SK-N-SH (cell line): ENCODE results near the gene WDTC1. TPM values are rescaled to one million over a fixed set of nuclear protein-coding genes. Genes with fewer than 3 reads are reported as not detected.

Experiments
- CTCF ChIA-PET: fragments of 300-600, 350-600 bp; formaldehyde crosslinking; extraction: SDS; loops from one replicate; lab custom pipeline; 2021; lab: Yijun Ruan, JAX
- POLR2A ChIA-PET: fragments of 350-600 bp; sonication (Branson Sonifier 250); formaldehyde crosslinking; extraction: SDS; loops from one replicate; lab custom pipeline; 2020; ENCODE audit warnings: antibody characterized with exemption, inconsistent platforms; lab: Yijun Ruan, JAX
- DNase-seq: peaks from one replicate; pipeline ENCODE4 v3.0.0; 2012
- H2AFZ ChIP-seq: fragments of 200-600 bp; sonication (generic); 2 replicates; pipeline ENCODE4 v1.8.1; 2016; ENCODE audit warnings: antibody characterized with exemption, mild to moderate bottlenecking, low read depth
- H3F3A ChIP-seq: fragments of 200-600 bp; sonication (generic); replicated peaks from 2 replicates; pipeline ENCODE3; 2016; ENCODE audit warnings: antibody characterized with exemption, mild to moderate bottlenecking; ENCODE audit not compliant: insufficient read depth
- H3K27ac ChIP-seq, 2 experiments: fragments of 200-500 bp in 1 of 2; fragments of 200-600 bp in 1 of 2; sonication (Bioruptor generic) in 1 of 2; sonication (generic), shearing (Covaris generic) in 1 of 2; 2 replicates each; pipeline versions ENCODE4 v1.5.1 to v1.6.1; 2014 to 2016; ENCODE audit warnings: low read depth in 2 of 2, inconsistent platforms in 1 of 2, low read length in 1 of 2, mild to moderate bottlenecking in 1 of 2, mixed read lengths in 1 of 2
- H3K27me3 ChIP-seq: fragments of 200-600 bp; sonication (generic), shearing (Covaris generic); 2 replicates; pipeline ENCODE4 v1.6.1; 2016; ENCODE audit warnings: mixed run types; ENCODE audit not compliant: insufficient read depth
- H3K36me3 ChIP-seq, 2 experiments: fragments of 200-500 bp in 1 of 2; fragments of 200-600 bp in 1 of 2; sonication (Bioruptor generic) in 1 of 2; sonication (generic) in 1 of 2; replicated peaks in 1 of 2; 2 replicates each; pipeline versions ENCODE3 to v1.5.1; 2014 to 2016; ENCODE audit warnings: low read length in 1 of 2, mild to moderate bottlenecking in 1 of 2; ENCODE audit not compliant: insufficient read depth in 2 of 2, control insufficient read depth in 1 of 2
- H3K4me1 ChIP-seq, 2 experiments: fragments of 200-500 bp in 1 of 2; fragments of 200-600 bp in 1 of 2; sonication (Bioruptor generic) in 1 of 2; sonication (generic), shearing (Covaris generic) in 1 of 2; 2 replicates each; pipeline versions ENCODE4 v1.5.1 to v1.6.1; 2014 to 2016; ENCODE audit warnings: low read depth in 1 of 2, low read length in 1 of 2, mixed run types in 1 of 2; ENCODE audit not compliant: insufficient read depth in 2 of 2, control insufficient read depth in 1 of 2
- H3K4me2 ChIP-seq: fragments of 200-600 bp; sonication (generic), shearing (Covaris generic); 2 replicates; pipeline ENCODE4 v1.6.1; 2017; ENCODE audit warnings: mixed run types
- H3K4me3 ChIP-seq, 2 experiments: fragments of 200-500 bp in 1 of 2; fragments of 200-600 bp in 1 of 2; sonication (Bioruptor generic) in 1 of 2; sonication (generic), shearing (Covaris generic) in 1 of 2; 2 replicates each; pipeline versions ENCODE4 v1.5.1 to v1.8.1; 2014 to 2016; ENCODE audit warnings: low read depth in 2 of 2, inconsistent platforms in 1 of 2, low read length in 1 of 2, mild to moderate bottlenecking in 1 of 2, mixed read lengths in 1 of 2, moderate library complexity in 1 of 2
- H3K79me2 ChIP-seq: fragments of 200-600 bp; sonication (generic); 2 replicates; pipeline ENCODE4 v1.8.1; 2017; ENCODE audit warnings: mild to moderate bottlenecking; ENCODE audit not compliant: insufficient read depth
- H3K9ac ChIP-seq: fragments of 200-600 bp; sonication (generic); 2 replicates; pipeline ENCODE4 v1.6.1; 2017; ENCODE audit warnings: mixed run types
- H3K9me2 ChIP-seq: fragments of 200-600 bp; sonication (generic); 2 replicates; pipeline ENCODE4 v1.6.1; 2017; ENCODE audit warnings: mixed run types
- H3K9me3 ChIP-seq: fragments of 200-600 bp; sonication (generic); 2 replicates; pipeline ENCODE4 v1.6.1; 2017; ENCODE audit warnings: mixed run types, mild to moderate bottlenecking, moderate library complexity
- H4K20me1 ChIP-seq: fragments of 200-600 bp; sonication (generic); 2 replicates; pipeline ENCODE4 v1.6.1; 2017; ENCODE audit warnings: mild to moderate bottlenecking, mixed run types; ENCODE audit not compliant: insufficient read depth
- ELF1 ChIP-seq: IDR thresholded peaks from 2 replicates; pipeline ENCODE4 v1.4.0; 2012
- EP300 ChIP-seq, 2 experiments: IDR thresholded peaks; 2 replicates each; pipeline versions ENCODE4 v1.4.0 to v1.6.1; 2012; ENCODE audit warnings: borderline replicate concordance in 1 of 2, low read depth in 1 of 2, low read length in 1 of 2
- EZH2phosphoT487 ChIP-seq: fragments of 200-600 bp; sonication (generic); IDR thresholded peaks from 2 replicates; pipeline ENCODE4 v1.6.1; 2017; ENCODE audit warnings: low read depth, mixed run types, mild to moderate bottlenecking, antibody characterized with exemption, moderate library complexity, borderline replicate concordance
- FOXM1 ChIP-seq: IDR thresholded peaks from 2 replicates; pipeline ENCODE4 v1.4.0; 2012; ENCODE audit warnings: low read depth, mild to moderate bottlenecking
- GABPA ChIP-seq: IDR thresholded peaks from 2 replicates; pipeline ENCODE4 v1.4.0; 2012; ENCODE audit warnings: low read depth, mild to moderate bottlenecking
- MEF2A ChIP-seq: IDR thresholded peaks from 2 replicates; pipeline ENCODE4 v1.4.0; 2012; ENCODE audit warnings: low read depth, borderline replicate concordance
- RCOR1 ChIP-seq: fragments of 150-350 bp; IDR thresholded peaks from 2 replicates; pipeline ENCODE4 v1.6.1; 2017; ENCODE audit warnings: antibody characterized with exemption, low read length
- RFX5 ChIP-seq: IDR thresholded peaks from 2 replicates; pipeline ENCODE4 v1.6.1; 2012; ENCODE audit warnings: mild to moderate bottlenecking, improper control_type of control experiment, low read length
- RXRA ChIP-seq: IDR thresholded peaks from 2 replicates; pipeline ENCODE4 v1.4.0; 2012; ENCODE audit warnings: low read depth, mild to moderate bottlenecking, borderline replicate concordance
- SIN3A ChIP-seq: IDR thresholded peaks from 2 replicates; pipeline ENCODE4 v1.6.1; 2012; ENCODE audit warnings: low read depth, mild to moderate bottlenecking, low read length, moderate library complexity, borderline replicate concordance
- SMC3 ChIP-seq: IDR thresholded peaks from 2 replicates; pipeline ENCODE4 v1.6.1; 2012; ENCODE audit warnings: low read depth, low read length, improper control_type of control experiment
- TAF1 ChIP-seq: IDR thresholded peaks from 2 replicates; pipeline ENCODE4 v1.6.1; 2012; ENCODE audit warnings: low read depth, mild to moderate bottlenecking, low read length, moderate library complexity, borderline replicate concordance
- TCF12 ChIP-seq: IDR thresholded peaks from 2 replicates; pipeline ENCODE4 v1.4.0; 2012
- YY1 ChIP-seq: IDR thresholded peaks from 2 replicates; pipeline ENCODE4 v1.4.0; 2012; ENCODE audit warnings: low read depth, mild to moderate bottlenecking
- WGBS: methylation state at CpG from one replicate; pipeline ENCODE4 v1.1.6; 2017; ENCODE audit warnings: low lambda C conversion rate; 5-methylcytosine and 5-hydroxymethylcytosine counted together
- polyA plus RNA-seq, 3 experiments: library from polyadenylated mRNA; depleted of rRNA; stranded (reverse); fragments of >200 nt; gene quantifications; 2 replicates each; pipeline ENCODE4 v1.2.3, GENCODE V29; 2012
- TF ChIP-seq, protein P1 (sequence below): IDR thresholded peaks from 2 replicates; pipeline ENCODE4 v1.4.0; 2012; ENCODE audit warnings: low read depth, borderline replicate concordance
- TF ChIP-seq, protein P2 (sequence below): IDR thresholded peaks from 2 replicates; pipeline ENCODE4; 2012
- TF ChIP-seq, protein P3 (sequence below): IDR thresholded peaks from 2 replicates; pipeline ENCODE4 v1.4.0; 2012; ENCODE audit warnings: low read depth, borderline replicate concordance
- TF ChIP-seq, protein P4 (sequence below): fragments of 150-350 bp; IDR thresholded peaks from 2 replicates; pipeline ENCODE4 v1.6.1; 2017; ENCODE audit warnings: antibody characterized with exemption, low read length, low read depth, borderline replicate concordance
- TF ChIP-seq, protein P5 (sequence below): IDR thresholded peaks from 2 replicates; pipeline ENCODE4 v1.4.0; 2012; ENCODE audit warnings: low read depth
- TF ChIP-seq, protein P6 (sequence below): IDR thresholded peaks from 2 replicates; pipeline ENCODE4 v1.6.1; 2012; ENCODE audit warnings: mild to moderate bottlenecking, low read depth, low read length, moderate library complexity

The WDTC1 gene
- polyA plus RNA-seq, 1 of the 3 experiments (the other 2 are of a cell fraction): 12.0 TPM

DNA sequence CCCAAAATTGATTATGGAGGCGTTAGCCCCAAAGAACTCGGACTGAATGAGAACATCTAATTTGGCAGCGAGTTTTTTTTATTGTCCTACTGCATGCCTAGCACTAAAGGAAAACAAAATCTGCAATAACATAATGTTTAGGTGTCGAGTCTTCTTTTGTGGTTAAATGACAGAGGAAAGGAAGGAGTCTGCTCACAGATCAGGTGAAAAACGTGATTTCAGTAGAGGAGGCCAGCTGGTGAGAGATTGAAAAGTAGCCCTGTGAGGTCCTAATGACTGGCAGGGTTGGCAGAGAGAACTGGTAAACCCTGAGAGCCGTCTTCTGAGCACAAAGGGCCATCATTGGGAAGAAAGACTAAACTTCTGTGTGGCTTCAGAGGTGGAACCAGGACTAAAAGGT, 24.2 kb downstream of the WDTC1 start:
- ChIA-PET CTCF (interaction anchor here (1.0 to 2.1 kb wide), 3 partner anchors 25 to 156 kb away, joined by 3 to 4 read pairs (median 3); no protein-coding TSS in a partner anchor), POLR2A (no interaction called here)
- no peaks in the 10 kb centered on the region for H3K79me2 ChIP-seq
- no peak for DNase-seq
- H3K4me1 ChIP-seq: no peaks in the 10 kb centered on the region
- TF ChIP-seq GABPA: no peak
- no peak for TF ChIP-seq ELF1
- no peak for TF ChIP-seq RCOR1
- TF ChIP-seq EP300 (IDR thresholded peaks at IDR 0.05; ENCODE audit: borderline replicate concordance in 1 of 2, low read depth in 1 of 2, low read length in 1 of 2): no peak
- no peak for TF ChIP-seq RFX5
- TF ChIP-seq, protein P1, sequence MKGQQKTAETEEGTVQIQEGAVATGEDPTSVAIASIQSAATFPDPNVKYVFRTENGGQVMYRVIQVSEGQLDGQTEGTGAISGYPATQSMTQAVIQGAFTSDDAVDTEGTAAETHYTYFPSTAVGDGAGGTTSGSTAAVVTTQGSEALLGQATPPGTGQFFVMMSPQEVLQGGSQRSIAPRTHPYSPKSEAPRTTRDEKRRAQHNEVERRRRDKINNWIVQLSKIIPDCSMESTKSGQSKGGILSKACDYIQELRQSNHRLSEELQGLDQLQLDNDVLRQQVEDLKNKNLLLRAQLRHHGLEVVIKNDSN: no peak
- TF ChIP-seq, protein P2, sequence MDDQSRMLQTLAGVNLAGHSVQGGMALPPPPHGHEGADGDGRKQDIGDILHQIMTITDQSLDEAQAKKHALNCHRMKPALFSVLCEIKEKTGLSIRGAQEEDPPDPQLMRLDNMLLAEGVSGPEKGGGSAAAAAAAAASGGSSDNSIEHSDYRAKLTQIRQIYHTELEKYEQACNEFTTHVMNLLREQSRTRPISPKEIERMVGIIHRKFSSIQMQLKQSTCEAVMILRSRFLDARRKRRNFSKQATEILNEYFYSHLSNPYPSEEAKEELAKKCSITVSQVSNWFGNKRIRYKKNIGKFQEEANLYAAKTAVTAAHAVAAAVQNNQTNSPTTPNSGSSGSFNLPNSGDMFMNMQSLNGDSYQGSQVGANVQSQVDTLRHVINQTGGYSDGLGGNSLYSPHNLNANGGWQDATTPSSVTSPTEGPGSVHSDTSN: no peak
- no peak for TF ChIP-seq RXRA
- no peak for TF ChIP-seq TCF12
- TF ChIP-seq, protein P3, sequence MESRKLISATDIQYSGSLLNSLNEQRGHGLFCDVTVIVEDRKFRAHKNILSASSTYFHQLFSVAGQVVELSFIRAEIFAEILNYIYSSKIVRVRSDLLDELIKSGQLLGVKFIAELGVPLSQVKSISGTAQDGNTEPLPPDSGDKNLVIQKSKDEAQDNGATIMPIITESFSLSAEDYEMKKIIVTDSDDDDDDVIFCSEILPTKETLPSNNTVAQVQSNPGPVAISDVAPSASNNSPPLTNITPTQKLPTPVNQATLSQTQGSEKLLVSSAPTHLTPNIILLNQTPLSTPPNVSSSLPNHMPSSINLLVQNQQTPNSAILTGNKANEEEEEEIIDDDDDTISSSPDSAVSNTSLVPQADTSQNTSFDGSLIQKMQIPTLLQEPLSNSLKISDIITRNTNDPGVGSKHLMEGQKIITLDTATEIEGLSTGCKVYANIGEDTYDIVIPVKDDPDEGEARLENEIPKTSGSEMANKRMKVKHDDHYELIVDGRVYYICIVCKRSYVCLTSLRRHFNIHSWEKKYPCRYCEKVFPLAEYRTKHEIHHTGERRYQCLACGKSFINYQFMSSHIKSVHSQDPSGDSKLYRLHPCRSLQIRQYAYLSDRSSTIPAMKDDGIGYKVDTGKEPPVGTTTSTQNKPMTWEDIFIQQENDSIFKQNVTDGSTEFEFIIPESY: no peak
- TF ChIP-seq, protein P4, sequence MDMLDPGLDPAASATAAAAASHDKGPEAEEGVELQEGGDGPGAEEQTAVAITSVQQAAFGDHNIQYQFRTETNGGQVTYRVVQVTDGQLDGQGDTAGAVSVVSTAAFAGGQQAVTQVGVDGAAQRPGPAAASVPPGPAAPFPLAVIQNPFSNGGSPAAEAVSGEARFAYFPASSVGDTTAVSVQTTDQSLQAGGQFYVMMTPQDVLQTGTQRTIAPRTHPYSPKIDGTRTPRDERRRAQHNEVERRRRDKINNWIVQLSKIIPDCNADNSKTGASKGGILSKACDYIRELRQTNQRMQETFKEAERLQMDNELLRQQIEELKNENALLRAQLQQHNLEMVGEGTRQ: no peak
- no peak for TF ChIP-seq FOXM1
- TF ChIP-seq TAF1: no peak
- TF ChIP-seq SMC3: no peak
- no peak for TF ChIP-seq EZH2phosphoT487
- TF ChIP-seq, protein P5, sequence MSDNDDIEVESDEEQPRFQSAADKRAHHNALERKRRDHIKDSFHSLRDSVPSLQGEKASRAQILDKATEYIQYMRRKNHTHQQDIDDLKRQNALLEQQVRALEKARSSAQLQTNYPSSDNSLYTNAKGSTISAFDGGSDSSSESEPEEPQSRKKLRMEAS: no peak
- TF ChIP-seq SIN3A: no peak
- TF ChIP-seq MEF2A: no peak
- TF ChIP-seq, protein P6, sequence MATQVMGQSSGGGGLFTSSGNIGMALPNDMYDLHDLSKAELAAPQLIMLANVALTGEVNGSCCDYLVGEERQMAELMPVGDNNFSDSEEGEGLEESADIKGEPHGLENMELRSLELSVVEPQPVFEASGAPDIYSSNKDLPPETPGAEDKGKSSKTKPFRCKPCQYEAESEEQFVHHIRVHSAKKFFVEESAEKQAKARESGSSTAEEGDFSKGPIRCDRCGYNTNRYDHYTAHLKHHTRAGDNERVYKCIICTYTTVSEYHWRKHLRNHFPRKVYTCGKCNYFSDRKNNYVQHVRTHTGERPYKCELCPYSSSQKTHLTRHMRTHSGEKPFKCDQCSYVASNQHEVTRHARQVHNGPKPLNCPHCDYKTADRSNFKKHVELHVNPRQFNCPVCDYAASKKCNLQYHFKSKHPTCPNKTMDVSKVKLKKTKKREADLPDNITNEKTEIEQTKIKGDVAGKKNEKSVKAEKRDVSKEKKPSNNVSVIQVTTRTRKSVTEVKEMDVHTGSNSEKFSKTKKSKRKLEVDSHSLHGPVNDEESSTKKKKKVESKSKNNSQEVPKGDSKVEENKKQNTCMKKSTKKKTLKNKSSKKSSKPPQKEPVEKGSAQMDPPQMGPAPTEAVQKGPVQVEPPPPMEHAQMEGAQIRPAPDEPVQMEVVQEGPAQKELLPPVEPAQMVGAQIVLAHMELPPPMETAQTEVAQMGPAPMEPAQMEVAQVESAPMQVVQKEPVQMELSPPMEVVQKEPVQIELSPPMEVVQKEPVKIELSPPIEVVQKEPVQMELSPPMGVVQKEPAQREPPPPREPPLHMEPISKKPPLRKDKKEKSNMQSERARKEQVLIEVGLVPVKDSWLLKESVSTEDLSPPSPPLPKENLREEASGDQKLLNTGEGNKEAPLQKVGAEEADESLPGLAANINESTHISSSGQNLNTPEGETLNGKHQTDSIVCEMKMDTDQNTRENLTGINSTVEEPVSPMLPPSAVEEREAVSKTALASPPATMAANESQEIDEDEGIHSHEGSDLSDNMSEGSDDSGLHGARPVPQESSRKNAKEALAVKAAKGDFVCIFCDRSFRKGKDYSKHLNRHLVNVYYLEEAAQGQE: no peak
- no peak for TF ChIP-seq YY1
- no peaks in the 10 kb centered on the region for H3F3A ChIP-seq
- no peak overlapping the region for H3K9ac ChIP-seq
- no peak overlapping the region for H2AFZ ChIP-seq
- H3K27ac ChIP-seq: no peak overlapping the region
- no peaks in the 10 kb centered on the region for H3K27me3 ChIP-seq
- peaks cover 0 to 1% of the 10 kb centered on the region in 2 experiments for H3K36me3 ChIP-seq
- H3K9me3 ChIP-seq: no peaks in the 10 kb centered on the region
- no peaks in the 10 kb centered on the region for H4K20me1 ChIP-seq
- no peak overlapping the region for H3K4me3 ChIP-seq
- H3K9me2 ChIP-seq: no peaks in the 10 kb centered on the region
- 84% methylated on average over 6 of the region's 6 CpGs for WGBS
- H3K4me2 ChIP-seq: no peak overlapping the region
